Hepatic stellate cell (primary cell): ENCODE results near the gene MPPED2.

Experiments used
- DNase-seq: peaks from one replicate; pipeline ENCODE4 v3.0.0; 2011; ENCODE audit warnings: low spot score

The MPPED2 gene

GRCh38 chr11:30451626-30452025 lies 134.5 kb downstream of the MPPED2 start:
- no peak for DNase-seq

- DNase-seq = no peak
These were observed 135.0 kb downstream of the MPPED2 start for GRCh38 chr11:30451167-30451566.

- DNase-seq = no peak
These were observed 139.0 kb downstream of the MPPED2 start for GRCh38 chr11:30447058-30447640.

- DNase-seq = no peak
These were observed 139.6 kb downstream of the MPPED2 start for GRCh38 chr11:30446520-30446919.

GRCh38 chr11:30445056-30445455 lies 141.1 kb downstream of the MPPED2 start:
- DNase-seq = no peak

GRCh38 chr11:30440510-30440909 lies 145.6 kb downstream of the MPPED2 start:
- DNase-seq = no peak

- no peak for DNase-seq
These were observed 149.4 kb downstream of the MPPED2 start for GRCh38 chr11:30436801-30437200.

- no peak for DNase-seq
These were observed 150.7 kb downstream of the MPPED2 start for GRCh38 chr11:30435488-30435887.

- no peak for DNase-seq
These were observed 151.3 kb downstream of the MPPED2 start for GRCh38 chr11:30434901-30435300.

GRCh38 chr11:30433831-30434230 lies 152.3 kb downstream of the MPPED2 start:
- no peak for DNase-seq

GRCh38 chr11:30432716-30433115 lies 153.4 kb downstream of the MPPED2 start:
- DNase-seq = no peak

GRCh38 chr11:30432178-30432577 lies 154.0 kb downstream of the MPPED2 start:
- no peak for DNase-seq

GRCh38 chr11:30431127-30431814 lies 154.9 kb downstream of the MPPED2 start:
- DNase-seq = no peak

GRCh38 chr11:30429550-30429949 lies 156.6 kb downstream of the MPPED2 start:
- no peak for DNase-seq

GRCh38 chr11:30426781-30427180 lies 159.4 kb downstream of the MPPED2 start:
- no peak for DNase-seq

- DNase-seq = no peak
These were observed 161.3 kb downstream of the MPPED2 start for GRCh38 chr11:30424844-30425243.

- no peak for DNase-seq
These were observed 161.8 kb downstream of the MPPED2 start for GRCh38 chr11:30424321-30424720.

- DNase-seq = no peak
These were observed 162.3 kb downstream of the MPPED2 start for GRCh38 chr11:30423886-30424285.

- DNase-seq = no peak
These were observed 162.9 kb downstream of the MPPED2 start for GRCh38 chr11:30423279-30423648.

GRCh38 chr11:30422447-30423278 lies 163.5 kb downstream of the MPPED2 start:
- no peak for DNase-seq

GRCh38 chr11:30420233-30420787 lies 165.8 kb downstream of the MPPED2 start:
- DNase-seq = no peak

- DNase-seq = no peak
These were observed 171.3 kb downstream of the MPPED2 start for GRCh38 chr11:30414806-30415205.

- DNase-seq = no peak
These were observed 171.9 kb downstream of the MPPED2 start for GRCh38 chr11:30414244-30414643.
